T follicular helper cell (primary cell): ENCODE data around the gene PDF.

Experiments
- DNase-seq: peaks from one replicate; pipeline ENCODE4 v3.0.0-alpha.2; 2020; ENCODE audit warnings: low read depth

The PDF gene

GRCh38 chr16:69339289-69340094, 9.1 kb upstream of the PDF start, which contains the start of the genes COG8 and NIP7:
Gene COG8 (minus strand): TSS chr16:69339564. CDS start chr16:69339552, 12 bp downstream.
Gene NIP7 (plus strand): TSS chr16:69339772. CDS start chr16:69339830, 58 bp downstream.
- peak; percentile 82 for DNase-seq

- DNase-seq, result no peak
Observed at GRCh38 chr16:69338557-69339288, 8.3 kb upstream of the PDF start.

- DNase-seq, result no peak
Observed at GRCh38 chr16:69334696-69335095, 4.3 kb upstream of the PDF start.

GRCh38 chr16:69329369-69330285, 761 bp downstream of the PDF start:
- peak; percentile 43 for DNase-seq

- DNase-seq, result no peak
Observed at GRCh38 chr16:69328854-69329316, 1.5 kb downstream of the PDF start.

- no peak for DNase-seq
Observed at GRCh38 chr16:69327585-69328310, 2.6 kb downstream of the PDF start.

- DNase-seq, result no peak
Observed at GRCh38 chr16:69326172-69326873, 4.1 kb downstream of the PDF start.

- DNase-seq, result no peak
Observed at GRCh38 chr16:69325784-69326171, 4.6 kb downstream of the PDF start.

- DNase-seq, result no peak
Observed at GRCh38 chr16:69324585-69325253, 5.7 kb downstream of the PDF start.

- DNase-seq, result no peak
Observed at GRCh38 chr16:69324013-69324531, 6.3 kb downstream of the PDF start.

GRCh38 chr16:69323415-69323814, 7.0 kb downstream of the PDF start:
- DNase-seq, result no peak

- DNase-seq, result no peak
Observed at GRCh38 chr16:69322343-69322742, 8.0 kb downstream of the PDF start.

GRCh38 chr16:69321080-69321479, 9.3 kb downstream of the PDF start:
- DNase-seq, result no peak

GRCh38 chr16:69320740-69321073, 9.7 kb downstream of the PDF start:
- DNase-seq, result no peak

GRCh38 chr16:69319826-69320739, 10.3 kb downstream of the PDF start:
- no peak for DNase-seq

GRCh38 chr16:69319381-69319780, 11.0 kb downstream of the PDF start:
- no peak for DNase-seq

- DNase-seq, result no peak
Observed at GRCh38 chr16:69318911-69319289, 11.5 kb downstream of the PDF start.

GRCh38 chr16:69318177-69318910, 12.0 kb downstream of the PDF start:
- DNase-seq, result no peak
